ENCODE results near the gene FAM83C. TPM values are rescaled to one million over a fixed set of nuclear protein-coding genes. Genes with fewer than 3 reads are reported as not detected.

Gene FAM83C
- not detected in 2 replicates for total RNA-seq (2014; rRNA removed; shearing (Covaris generic))

GRCh38 chr20:35291654-35292503 lies at the start of gene FAM83C:
Gene FAM83C (minus strand): TSS chr20:35292425. CDS start chr20:35292304, 121 bp downstream.
- peak; percentile 69 for DNase-seq
- Histone ChIP-seq H3K27me3 (ENCODE audit: control insufficient read depth, insufficient read depth, low read length) (no peaks in the 10 kb centered on the region), H3K36me3 (replicated peaks; ENCODE audit: control insufficient read depth, insufficient read depth, low read length) (no peaks in the 10 kb centered on the region), H3K4me3 (ENCODE audit: insufficient read depth, low read depth, low read length) (no peak within 1 kb of the TSS)

GRCh38 chr20:35341366-35342028 lies 49.3 kb upstream of the FAM83C start:
- Histone ChIP-seq H3K27me3 (ENCODE audit: control insufficient read depth, insufficient read depth, low read length) (no peaks in the 10 kb centered on the region), H3K4me3 (ENCODE audit: insufficient read depth, low read depth, low read length) (no peak overlapping the region), H3K36me3 (replicated peaks; ENCODE audit: control insufficient read depth, insufficient read depth, low read length) (peaks cover 9% of the 10 kb centered on the region)
- DNase-seq: no peak

- Histone ChIP-seq H3K27me3 (ENCODE audit: control insufficient read depth, insufficient read depth, low read length) (no peaks in the 10 kb centered on the region), H3K4me3 (ENCODE audit: insufficient read depth, low read depth, low read length) (no peak overlapping the region), H3K36me3 (replicated peaks; ENCODE audit: control insufficient read depth, insufficient read depth, low read length) (peaks cover 7% of the 10 kb centered on the region)
- DNase-seq: no peak
These were observed 48.2 kb upstream of the FAM83C start for GRCh38 chr20:35340436-35340835.

GRCh38 chr20:35339636-35340035 lies 47.4 kb upstream of the FAM83C start:
- Histone ChIP-seq H3K4me3 (ENCODE audit: insufficient read depth, low read depth, low read length) (no peak overlapping the region), H3K27me3 (ENCODE audit: control insufficient read depth, insufficient read depth, low read length) (no peaks in the 10 kb centered on the region), H3K36me3 (replicated peaks; ENCODE audit: control insufficient read depth, insufficient read depth, low read length) (peaks cover 4% of the 10 kb centered on the region)
- no peak for DNase-seq

GRCh38 chr20:35339007-35339406 lies 46.8 kb upstream of the FAM83C start:
- H3K27me3 ChIP-seq (ENCODE audit: control insufficient read depth, insufficient read depth, low read length): no peaks in the 10 kb centered on the region
- H3K36me3 ChIP-seq (replicated peaks; ENCODE audit: control insufficient read depth, insufficient read depth, low read length): peaks cover 1% of the 10 kb centered on the region; the same call in 1 of the 2 replicates
- DNase-seq: no peak
- H3K4me3 ChIP-seq (ENCODE audit: insufficient read depth, low read depth, low read length): no peak overlapping the region

- no peak for DNase-seq
- Histone ChIP-seq H3K4me3 (ENCODE audit: insufficient read depth, low read depth, low read length) (no peak overlapping the region), H3K27me3 (ENCODE audit: control insufficient read depth, insufficient read depth, low read length) (no peaks in the 10 kb centered on the region), H3K36me3 (replicated peaks; ENCODE audit: control insufficient read depth, insufficient read depth, low read length) (no peaks in the 10 kb centered on the region)
These were observed 42.3 kb upstream of the FAM83C start for GRCh38 chr20:35334311-35335101.

- DNase-seq: no peak
- Histone ChIP-seq H3K36me3 (replicated peaks; ENCODE audit: control insufficient read depth, insufficient read depth, low read length) (no peaks in the 10 kb centered on the region), H3K4me3 (ENCODE audit: insufficient read depth, low read depth, low read length) (no peak overlapping the region), H3K27me3 (ENCODE audit: control insufficient read depth, insufficient read depth, low read length) (no peaks in the 10 kb centered on the region)
These were observed 41.4 kb upstream of the FAM83C start for GRCh38 chr20:35333606-35334005.

- DNase-seq: no peak
- Histone ChIP-seq H3K4me3 (ENCODE audit: insufficient read depth, low read depth, low read length) (no peak overlapping the region), H3K27me3 (ENCODE audit: control insufficient read depth, insufficient read depth, low read length) (no peaks in the 10 kb centered on the region)
These were observed 40.4 kb upstream of the FAM83C start for GRCh38 chr20:35332540-35333200.

GRCh38 chr20:35329435-35330139 lies 37.4 kb upstream of the FAM83C start:
- H3K4me3 ChIP-seq (ENCODE audit: insufficient read depth, low read depth, low read length): no peak overlapping the region
- peak; percentile 83 for DNase-seq
- no peaks in the 10 kb centered on the region for H3K36me3 ChIP-seq (replicated peaks; ENCODE audit: control insufficient read depth, insufficient read depth, low read length)
- no peaks in the 10 kb centered on the region for H3K27me3 ChIP-seq (ENCODE audit: control insufficient read depth, insufficient read depth, low read length)

More at GRCh38 chr20:35332540-35333200, 40.4 kb upstream of the FAM83C start:
- H3K36me3 ChIP-seq (replicated peaks; ENCODE audit: control insufficient read depth, insufficient read depth, low read length): no peaks in the 10 kb centered on the region

- DNase-seq: no peak
These were observed 36.5 kb upstream of the FAM83C start for GRCh38 chr20:35328689-35329088.

GRCh38 chr20:35328095-35328685 lies 36.0 kb upstream of the FAM83C start:
- Histone ChIP-seq H3K27me3 (ENCODE audit: control insufficient read depth, insufficient read depth, low read length) (no peaks in the 10 kb centered on the region), H3K4me3 (ENCODE audit: insufficient read depth, low read depth, low read length) (no peak overlapping the region), H3K36me3 (replicated peaks; ENCODE audit: control insufficient read depth, insufficient read depth, low read length) (no peaks in the 10 kb centered on the region)
- no peak for DNase-seq

More at GRCh38 chr20:35328689-35329088, 36.5 kb upstream of the FAM83C start:
- Histone ChIP-seq H3K36me3 (replicated peaks; ENCODE audit: control insufficient read depth, insufficient read depth, low read length) (no peaks in the 10 kb centered on the region), H3K4me3 (ENCODE audit: insufficient read depth, low read depth, low read length) (no peak overlapping the region), H3K27me3 (ENCODE audit: control insufficient read depth, insufficient read depth, low read length) (no peaks in the 10 kb centered on the region)

- no peaks in the 10 kb centered on the region for H3K27me3 ChIP-seq (ENCODE audit: control insufficient read depth, insufficient read depth, low read length)
- H3K4me3 ChIP-seq (ENCODE audit: insufficient read depth, low read depth, low read length): no peak overlapping the region
- no peak for DNase-seq
- H3K36me3 ChIP-seq (replicated peaks; ENCODE audit: control insufficient read depth, insufficient read depth, low read length): no peaks in the 10 kb centered on the region
These were observed 35.1 kb upstream of the FAM83C start for GRCh38 chr20:35327074-35327976.

GRCh38 chr20:35326740-35327073 lies 34.5 kb upstream of the FAM83C start:
- no peak overlapping the region for H3K4me3 ChIP-seq (ENCODE audit: insufficient read depth, low read depth, low read length)
- H3K27me3 ChIP-seq (ENCODE audit: control insufficient read depth, insufficient read depth, low read length): no peaks in the 10 kb centered on the region
- no peaks in the 10 kb centered on the region for H3K36me3 ChIP-seq (replicated peaks; ENCODE audit: control insufficient read depth, insufficient read depth, low read length)
- DNase-seq: no peak
